Activated T-cell treated with anti-CD3 and anti-CD28 coated beads for 1 hour (primary cell): ENCODE data around the gene ZMYM3.

Source experiments
- DNase-seq: peaks from one replicate; pipeline ENCODE4 v3.0.0-alpha.2; 2020; ENCODE audit warnings: low read depth

Gene ZMYM3

DNA sequence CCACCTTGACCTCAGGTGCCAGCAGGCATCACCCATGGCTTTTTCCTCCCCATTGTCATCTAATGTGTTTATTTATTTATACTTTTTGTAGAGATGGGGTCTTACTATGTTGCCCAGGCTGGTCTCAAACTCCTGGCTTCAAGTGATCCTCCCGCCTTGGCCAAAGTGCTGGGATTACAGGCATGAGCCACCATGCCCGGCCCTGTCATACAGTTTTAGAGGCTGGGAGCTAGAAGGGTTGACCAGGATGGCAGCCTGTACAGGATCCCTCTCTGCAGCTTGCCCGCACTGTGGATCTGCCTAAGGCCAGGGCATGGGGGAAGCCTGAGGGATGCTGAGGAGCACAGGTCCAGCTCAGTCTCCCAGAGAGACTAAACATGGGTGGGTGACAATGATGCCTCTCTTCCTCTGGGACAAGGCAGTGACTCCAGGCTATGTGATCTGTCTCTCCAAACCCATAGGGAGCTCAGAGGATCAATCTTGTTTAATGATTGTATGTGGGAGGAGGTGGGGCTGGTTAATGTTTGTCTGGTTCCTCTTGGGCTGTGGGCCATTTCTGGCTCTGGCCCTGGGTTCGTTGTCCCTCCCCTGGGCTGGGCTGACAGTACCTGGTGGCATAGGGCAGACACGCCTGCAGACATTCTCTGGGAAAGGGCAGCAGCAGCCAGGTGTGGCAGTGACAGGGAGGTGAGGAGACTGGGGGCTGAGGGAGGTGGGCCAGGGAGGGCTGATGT, 39.2 kb downstream of the ZMYM3 start:
- no peak for DNase-seq

DNA sequence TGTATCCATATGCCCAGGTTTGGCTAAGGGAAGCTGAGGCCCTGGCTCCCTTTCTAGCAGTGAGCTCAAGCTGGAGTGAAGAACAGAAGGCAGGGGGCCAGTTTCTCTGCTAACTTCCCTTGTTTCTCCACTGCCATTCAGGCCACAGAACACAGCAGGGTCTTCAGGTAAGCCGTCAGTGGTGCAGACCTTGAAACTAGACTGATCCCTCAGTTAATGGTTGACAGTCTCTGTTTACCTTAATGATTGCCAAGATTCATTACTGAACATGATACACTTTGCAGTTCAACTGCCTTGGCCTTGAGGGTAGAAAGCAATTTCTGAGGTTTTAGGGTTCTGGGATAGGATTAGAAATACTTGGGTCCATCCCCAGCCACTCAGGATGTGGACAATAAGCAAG, 39.8 kb downstream of the ZMYM3 start:
- no peak for DNase-seq

DNA sequence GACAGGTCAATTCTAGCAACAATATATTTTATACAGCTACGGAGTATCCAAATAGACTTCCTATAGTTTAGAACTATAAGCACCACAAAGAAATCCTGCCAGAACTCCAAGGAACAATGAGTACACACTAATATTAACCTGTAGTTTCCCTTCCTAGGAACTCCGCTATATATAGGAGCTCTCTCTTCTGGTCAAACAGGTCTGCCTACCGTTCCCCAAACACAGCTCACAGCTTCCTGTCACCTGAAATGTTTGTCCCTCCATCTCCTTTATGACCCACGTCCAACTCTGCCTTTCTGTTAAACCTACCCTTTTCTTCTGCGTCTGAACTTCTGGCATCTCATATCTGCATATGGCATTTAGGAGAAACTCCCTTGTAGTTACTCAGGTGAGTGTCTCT, 41.4 kb downstream of the ZMYM3 start:
- no peak for DNase-seq

DNA sequence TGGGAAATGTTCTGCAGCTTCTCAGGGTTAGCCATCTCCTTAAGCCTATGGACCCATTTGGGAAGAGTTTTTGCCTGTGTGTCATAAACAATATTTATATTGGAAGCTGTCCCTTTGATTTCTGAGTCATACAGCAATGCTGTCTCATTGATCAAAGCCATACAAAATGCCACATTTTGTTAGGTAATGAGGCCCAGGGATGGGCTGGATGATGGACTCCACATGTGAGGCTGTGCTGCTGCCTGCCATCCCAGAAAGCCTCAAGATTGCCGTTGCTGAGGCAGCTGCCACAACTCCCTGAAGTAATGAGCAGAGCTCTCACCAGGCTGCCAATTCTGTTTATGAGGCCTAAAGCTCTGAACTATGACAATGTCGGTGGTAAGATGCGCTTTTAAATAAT, 43.1 kb downstream of the ZMYM3 start:
- DNase-seq: no peak

DNA sequence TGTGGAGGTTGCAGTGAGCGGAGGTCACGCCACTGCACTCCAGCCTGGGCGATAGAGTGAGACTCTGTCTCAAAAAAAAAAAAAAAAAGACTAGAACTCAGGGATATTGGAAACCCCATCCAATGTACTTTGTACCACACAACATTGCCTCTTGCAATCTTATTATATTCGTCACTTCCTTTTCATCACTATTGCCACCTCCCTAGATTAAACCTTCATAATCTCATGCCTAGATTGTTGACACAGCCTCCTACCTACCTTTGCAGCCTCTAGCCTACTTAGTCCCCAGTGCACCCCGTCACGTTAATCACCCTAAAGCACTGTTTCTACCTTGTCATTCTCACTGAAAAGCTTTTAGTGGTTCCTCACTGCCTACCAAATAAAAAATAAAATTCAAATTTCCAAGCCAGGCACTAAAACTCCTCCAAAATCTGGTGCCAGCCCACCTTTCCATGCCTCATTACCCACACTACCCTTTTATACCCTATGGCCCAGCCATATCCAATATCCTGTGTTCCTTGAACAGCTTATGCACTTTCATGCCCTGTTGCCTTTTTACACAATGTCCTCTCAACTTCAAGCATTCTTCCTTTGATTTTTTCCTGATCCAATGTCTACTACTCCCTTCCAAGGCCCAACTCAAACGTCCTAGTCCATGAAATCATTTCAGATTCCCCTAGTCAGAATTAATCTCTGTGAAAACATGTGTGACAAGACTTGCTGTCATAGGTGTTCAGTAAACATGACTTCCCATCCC, 54.5 kb downstream of the ZMYM3 start:
- no peak for DNase-seq

DNA sequence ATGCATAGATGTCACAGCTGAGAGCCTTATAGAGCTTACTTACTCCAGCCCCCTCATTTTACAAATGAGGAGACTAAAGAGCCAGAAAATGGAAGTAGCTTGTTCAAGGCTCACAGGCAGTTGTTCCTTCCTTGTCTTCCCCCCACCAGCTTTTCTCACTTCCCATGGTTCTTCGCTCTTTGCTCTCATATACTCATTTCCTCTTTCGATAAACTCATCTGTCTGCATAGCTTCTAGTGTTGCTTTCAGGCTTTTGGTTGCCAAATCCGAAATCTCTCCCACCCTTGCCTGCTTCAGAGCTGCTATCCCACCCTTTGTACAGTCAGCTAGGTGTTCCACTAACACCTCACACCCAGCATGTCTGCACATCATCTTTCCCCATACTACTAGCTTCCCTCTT, 55.9 kb downstream of the ZMYM3 start:
- no peak for DNase-seq

DNA sequence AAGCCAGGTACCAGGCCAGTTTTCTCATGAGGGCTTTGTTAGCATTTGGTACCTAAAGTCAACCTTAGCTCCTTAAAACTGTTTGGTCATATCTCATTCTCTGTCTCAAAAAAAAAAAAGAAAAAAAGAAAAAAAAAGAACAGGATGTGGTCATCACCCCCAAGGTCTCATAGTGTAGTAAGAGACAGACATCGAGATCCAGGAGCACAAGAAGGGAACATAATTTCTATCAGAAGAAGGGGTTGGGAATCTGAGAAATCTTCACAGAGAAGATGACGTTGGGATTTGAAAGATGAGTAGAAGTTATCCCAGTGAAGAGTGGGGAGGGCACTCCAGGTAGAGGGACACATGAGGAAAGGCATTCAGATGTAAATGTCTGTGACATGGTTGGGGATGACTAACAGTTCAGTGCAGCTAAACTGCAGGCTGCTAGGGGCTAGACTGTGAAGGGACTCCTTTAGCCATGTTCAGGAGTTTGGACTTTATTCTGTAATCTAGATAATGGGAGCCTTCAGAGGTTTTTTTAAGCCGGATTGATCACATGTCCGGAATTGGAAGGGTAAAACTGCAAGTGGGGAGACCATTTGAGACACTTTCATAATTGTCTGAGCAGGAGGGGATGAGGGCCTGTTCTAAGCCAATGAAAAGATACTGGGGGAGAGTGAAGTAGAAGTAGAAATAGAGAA, 57.8 kb downstream of the ZMYM3 start:
- no peak for DNase-seq

DNA sequence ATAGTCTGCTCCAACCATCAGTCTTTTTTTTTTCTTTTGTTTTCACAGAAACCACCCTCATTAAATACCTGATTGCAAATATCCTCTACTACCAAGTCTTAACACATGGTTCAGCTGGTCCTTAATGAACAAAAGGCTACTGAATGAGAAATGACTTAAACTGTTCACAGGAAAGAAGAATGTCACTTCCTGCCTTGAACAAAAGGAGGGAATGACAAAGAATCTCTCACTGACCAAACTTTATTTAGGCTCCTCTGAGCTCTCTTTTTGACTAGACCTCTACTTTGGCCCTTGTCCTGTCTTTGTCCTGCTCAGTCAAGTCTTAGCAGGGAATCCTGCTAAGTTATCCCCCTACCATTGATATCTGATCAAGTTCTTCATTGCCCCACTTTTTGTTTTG, 62.7 kb downstream of the ZMYM3 start:
- no peak for DNase-seq
